Subcutaneous adipose tissue (tissue), 4 donors: ENCODE results near the gene SCYL1. TPM values are rescaled to one million over a fixed set of nuclear protein-coding genes. Genes with fewer than 3 reads are reported as not detected.

Experiments
- CTCF ChIP-seq: fragments of 450-650 bp; IDR thresholded peaks from one replicate; pipeline ENCODE4 v1.5.1; 2016; ENCODE audit warnings: low read depth, mild to moderate bottlenecking, control low read depth, antibody characterized with exemption, moderate library complexity
- total RNA-seq, 4 donors: library from RNA; depleted of rRNA; stranded (reverse); fragments of >200 nt; gene quantifications; one replicate each; pipeline ENCODE4 v1.1.0, GENCODE V29; 2016

Gene SCYL1
- total RNA-seq, 4 donors from 2014 or later = 63.1 to 85.3 (median 67.0) TPM

- no peak for TF ChIP-seq CTCF
These were observed 23.8 kb upstream of the SCYL1 start for GRCh38 chr11:65501186-65501471.

GRCh38 chr11:65501472-65502273 lies 23.2 kb upstream of the SCYL1 start:
- no peak for TF ChIP-seq CTCF

GRCh38 chr11:65502274-65502554 lies 22.7 kb upstream of the SCYL1 start:
- no peak for TF ChIP-seq CTCF

GRCh38 chr11:65502555-65503367 lies 22.1 kb upstream of the SCYL1 start:
- TF ChIP-seq CTCF = no peak

- TF ChIP-seq CTCF = no peak
These were observed 21.4 kb upstream of the SCYL1 start for GRCh38 chr11:65503368-65503948.

GRCh38 chr11:65503949-65504673 lies 20.8 kb upstream of the SCYL1 start:
- no peak for TF ChIP-seq CTCF
